SHP77 treated with DMSO at 0.1 percent for 48 hours (cell line): ENCODE results near the gene TNFRSF1A.

Experiments used
- DNase-seq: peaks from one replicate; lab custom pipeline; 2025; lab: John Stamatoyannopoulos, UW

TNFRSF1A gene

GRCh38 chr12:6341417-6342139 is at the start of gene TNFRSF1A:
TSS of gene TNFRSF1A (minus strand) at chr12:6342076. CDS start at chr12:6341814, 262 bp downstream.
- no peak for DNase-seq

DNA sequence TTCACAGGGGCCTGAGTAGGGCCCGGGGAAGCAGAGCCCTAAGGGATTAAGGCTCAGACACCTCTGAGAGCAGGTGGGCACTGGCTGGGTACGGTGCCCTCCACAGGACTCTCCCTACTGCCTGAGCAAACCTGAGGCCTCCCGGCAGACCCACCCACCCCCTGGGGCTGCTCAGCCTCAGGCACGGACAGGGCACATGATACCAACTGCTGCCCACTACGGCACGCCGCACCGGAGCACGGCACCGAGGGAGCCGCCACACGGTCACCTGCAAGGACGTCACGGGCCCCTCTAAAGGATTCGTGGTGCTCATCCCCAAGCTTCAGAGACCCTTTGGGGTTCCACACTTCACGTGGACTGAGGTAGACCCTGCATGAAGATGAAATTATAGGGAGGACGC is 49.1 kb upstream of the TNFRSF1A start:
- no peak for DNase-seq

DNA sequence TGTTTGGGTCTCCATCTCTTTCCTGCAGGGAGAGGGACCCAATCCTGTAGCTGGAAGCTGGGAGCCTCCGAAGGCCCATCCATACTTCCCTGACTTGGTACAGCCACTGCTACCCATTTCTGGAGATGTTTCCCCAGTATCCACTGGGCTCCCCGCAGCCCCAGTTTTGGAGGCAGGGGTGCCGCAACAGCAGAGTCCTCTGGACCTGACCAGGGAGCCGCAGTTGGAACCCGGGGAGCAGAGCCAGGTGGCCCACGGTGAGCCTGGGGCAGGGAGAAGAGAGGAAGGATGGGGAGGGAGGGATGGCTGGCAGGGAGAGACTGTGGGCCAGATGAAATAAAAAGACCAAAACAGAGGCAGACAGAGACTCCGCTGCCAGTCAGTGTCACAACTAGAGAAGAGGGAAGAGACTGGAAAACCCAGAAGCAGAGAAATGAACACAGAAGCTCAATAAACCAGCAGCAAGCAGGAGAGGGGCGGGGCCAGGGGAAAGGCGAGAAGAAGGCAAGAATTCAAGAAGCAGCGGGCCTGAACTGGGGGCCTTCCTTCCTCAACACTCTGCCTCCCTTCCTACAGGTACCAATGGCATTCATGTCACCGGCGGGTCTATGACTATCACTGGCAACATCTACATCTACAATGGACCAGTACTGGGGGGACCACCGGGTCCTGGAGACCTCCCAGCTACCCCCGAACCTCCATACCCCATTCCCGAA is 48.4 kb upstream of the TNFRSF1A start:
- no peak for DNase-seq

DNA sequence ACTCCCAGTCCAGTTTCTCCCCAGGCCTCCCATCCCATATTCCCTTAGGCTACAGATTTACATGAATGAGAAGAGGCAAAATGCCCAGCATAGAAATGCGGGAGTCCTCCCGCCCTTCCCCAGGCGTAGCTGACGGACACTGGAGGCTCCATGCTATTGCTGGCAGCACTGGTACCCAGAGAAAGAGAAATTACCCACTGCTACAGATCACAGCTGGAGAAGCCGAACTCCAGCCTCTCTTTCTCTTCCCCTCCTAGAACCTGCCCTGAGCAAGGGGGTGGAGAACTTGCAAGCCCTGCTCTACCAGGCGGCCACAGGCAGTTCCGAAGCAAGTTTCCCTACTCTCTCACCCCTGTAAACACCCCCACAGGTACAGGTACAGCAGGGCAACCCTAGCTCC is 45.7 kb upstream of the TNFRSF1A start:
- no peak for DNase-seq

- DNase-seq: no peak
Measured at GRCh38 chr12:6386491-6386890, 44.6 kb upstream of the TNFRSF1A start.

- DNase-seq: no peak
Measured at GRCh38 chr12:6386038-6386437, 44.2 kb upstream of the TNFRSF1A start.

DNA sequence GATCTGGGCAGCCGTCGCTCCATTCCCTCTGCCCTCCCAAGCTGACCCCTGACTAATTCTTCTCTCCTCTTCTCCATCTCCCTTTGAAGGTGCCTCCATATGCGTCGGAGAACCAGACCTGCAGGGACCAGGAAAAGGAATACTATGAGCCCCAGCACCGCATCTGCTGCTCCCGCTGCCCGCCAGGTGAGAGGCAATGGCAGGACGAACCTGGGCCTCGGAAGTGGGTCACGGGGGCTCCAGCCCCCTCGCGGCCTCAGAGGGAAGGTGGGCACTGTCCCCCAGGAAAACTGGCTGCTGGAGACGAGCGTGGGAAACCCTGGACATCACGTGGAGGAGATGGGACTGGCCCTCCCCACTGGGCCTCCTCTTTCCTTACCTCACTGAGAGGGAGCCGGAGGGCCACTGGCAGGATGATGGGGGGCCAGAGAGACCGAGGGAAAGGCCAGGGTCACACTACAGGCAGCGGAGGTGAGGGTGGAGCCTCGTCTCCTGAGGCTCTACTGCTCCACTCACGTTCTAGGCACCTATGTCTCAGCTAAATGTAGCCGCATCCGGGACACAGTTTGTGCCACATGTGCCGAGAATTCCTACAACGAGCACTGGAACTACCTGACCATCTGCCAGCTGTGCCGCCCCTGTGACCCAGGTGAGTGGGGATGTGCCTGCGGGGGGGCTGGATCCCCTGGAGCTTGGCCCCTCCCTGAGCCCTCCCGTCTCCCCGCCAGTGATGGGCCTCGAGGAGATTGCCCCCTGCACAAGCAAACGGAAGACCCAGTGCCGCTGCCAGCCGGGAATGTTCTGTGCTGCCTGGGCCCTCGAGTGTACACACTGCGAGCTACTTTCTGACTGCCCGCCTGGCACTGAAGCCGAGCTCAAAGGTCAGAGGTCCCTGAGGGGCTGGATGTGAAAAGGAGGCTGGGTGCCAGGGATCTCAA is 42.9 kb upstream of the TNFRSF1A start:
- DNase-seq: no peak

- DNase-seq: no peak
Measured at GRCh38 chr12:6383572-6384498, 42.0 kb upstream of the TNFRSF1A start, which contains the start of gene LTBR. TSS of gene LTBR (plus strand) at chr12:6384162. CDS start at chr12:6384359, 197 bp downstream.

GRCh38 chr12:6382982-6383381 is 41.1 kb upstream of the TNFRSF1A start:
- no peak for DNase-seq

DNA sequence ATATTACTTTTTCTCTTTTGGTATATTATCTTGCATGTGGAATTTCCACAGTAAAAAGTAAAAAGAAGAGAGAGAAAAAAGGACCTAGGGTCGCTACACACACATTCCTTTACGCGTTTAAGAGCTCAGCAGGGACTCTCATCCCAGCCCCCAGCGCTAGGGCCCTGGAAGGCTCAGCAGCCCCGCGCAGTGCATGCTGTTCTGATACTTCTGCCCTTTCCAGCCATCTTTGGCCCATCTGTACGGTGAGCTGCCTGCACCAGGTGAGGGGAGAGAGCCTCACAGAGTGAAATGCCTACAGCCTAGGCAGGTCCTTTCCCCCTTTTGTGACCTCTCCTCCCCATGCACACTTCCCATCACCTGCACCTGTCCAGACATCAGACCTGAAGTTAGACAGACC is 40.5 kb upstream of the TNFRSF1A start:
- no peak for DNase-seq

- no peak for DNase-seq
Measured at GRCh38 chr12:6380141-6381121, 38.6 kb upstream of the TNFRSF1A start.

DNA sequence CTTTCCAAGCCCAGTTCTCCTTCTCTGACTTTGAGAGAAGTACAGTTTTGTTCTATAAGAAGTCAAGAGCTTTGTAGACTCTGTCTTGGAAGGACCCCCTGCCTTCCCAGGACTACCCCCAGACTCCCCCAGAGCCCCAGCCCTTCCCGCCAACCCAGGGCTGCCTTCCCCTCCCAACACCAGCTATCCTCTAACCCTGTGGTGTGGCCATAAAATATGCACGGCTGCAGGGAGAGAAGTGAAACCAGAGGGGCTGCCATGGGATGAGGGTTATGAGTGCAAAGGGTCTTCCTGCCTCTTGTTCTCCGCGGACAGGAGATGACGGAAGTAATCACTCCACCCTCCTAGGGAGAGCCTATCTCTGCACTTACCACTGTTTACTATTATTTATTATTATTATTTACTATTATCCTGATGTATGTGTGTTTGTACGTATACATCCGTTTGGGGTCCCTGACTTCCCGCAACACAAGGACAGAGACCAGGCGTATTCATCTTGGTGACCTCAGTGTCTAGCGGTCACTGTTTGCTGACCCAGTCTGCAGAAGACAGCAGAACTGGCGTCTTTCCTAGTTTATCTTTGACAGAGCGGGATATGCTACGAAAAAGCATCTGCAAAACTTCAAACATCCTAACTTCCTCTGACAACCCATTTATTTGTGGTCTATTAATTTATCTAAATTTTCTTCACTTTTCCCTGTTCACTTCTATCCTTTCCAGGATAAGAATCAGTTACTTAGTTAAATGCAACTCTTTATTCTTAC is 37.0 kb upstream of the TNFRSF1A start:
- no peak for DNase-seq

DNA sequence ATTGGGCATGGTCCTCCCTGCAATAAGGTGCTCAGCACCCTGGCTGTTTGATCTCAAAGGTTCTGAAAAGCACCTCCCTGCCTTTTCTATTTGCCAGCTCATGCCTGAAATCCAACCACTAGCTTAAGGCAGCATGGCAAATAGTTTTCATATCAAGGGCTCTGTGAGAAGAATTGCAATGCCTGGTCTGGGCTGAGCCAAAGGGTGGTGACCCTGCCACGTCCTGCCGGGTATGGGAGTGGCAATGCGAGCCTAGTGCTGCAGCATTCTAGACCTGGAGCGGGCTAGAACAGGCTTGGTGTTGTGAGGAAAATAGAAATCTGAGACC is 35.8 kb upstream of the TNFRSF1A start:
- no peak for DNase-seq

- DNase-seq: no peak
Measured at GRCh38 chr12:6376870-6377666, 35.2 kb upstream of the TNFRSF1A start.

DNA sequence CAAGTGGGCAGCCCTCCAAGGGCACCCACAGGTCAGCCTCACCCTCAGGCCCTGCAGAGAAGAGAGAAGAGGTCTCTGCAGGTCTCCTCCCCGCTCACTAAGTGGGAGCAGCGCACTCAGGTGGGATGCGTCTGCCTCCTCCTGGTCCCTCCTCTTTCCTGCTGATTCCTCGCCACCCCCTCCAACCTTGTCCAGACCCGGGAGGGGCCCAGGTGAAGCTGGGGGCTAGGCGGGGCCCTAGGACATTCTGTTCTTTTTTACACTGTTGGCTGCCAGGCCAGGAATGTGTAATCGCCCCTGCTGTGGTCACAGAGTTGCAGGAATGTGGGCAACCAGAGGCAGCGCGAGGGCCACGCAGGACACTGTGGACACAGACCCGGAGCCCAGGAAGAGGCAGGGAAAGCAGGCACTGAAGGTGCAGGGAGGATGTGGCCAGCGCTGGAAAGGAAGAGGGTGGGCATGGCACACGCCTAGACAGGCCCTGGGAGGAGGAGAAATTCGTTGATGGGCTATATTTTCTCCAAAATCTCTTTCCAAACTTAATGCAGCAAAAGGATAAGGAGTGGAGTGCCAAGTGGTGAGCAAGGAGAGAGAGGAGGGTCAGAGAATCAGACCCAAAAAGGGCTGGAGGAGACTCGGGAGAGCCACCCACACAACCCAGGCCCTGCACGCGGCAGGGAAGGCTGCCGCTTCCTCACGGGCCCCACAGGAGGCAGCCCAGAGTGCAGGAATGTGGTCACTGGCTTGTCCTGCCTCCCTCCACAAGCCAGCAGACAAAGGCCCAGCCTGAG is 34.4 kb upstream of the TNFRSF1A start:
- DNase-seq: no peak

- DNase-seq: no peak
Measured at GRCh38 chr12:6375269-6376078, 33.6 kb upstream of the TNFRSF1A start, which contains the start of gene SCNN1A. TSS of gene SCNN1A (minus strand) at chr12:6375563. CDS start at chr12:6374783, 780 bp downstream.

GRCh38 chr12:6374786-6375160 is 32.9 kb upstream of the TNFRSF1A start:
- no peak for DNase-seq
